Sigmoid colon (tissue), 4 donors: ENCODE results near the gene CD164L2.

ENCODE experiments used
- EP300 ChIP-seq, 4 donors: sonication (generic); formaldehyde crosslinking; IDR thresholded peaks; one replicate each; pipeline ENCODE4 v1.6.1; 2017; ENCODE audit warnings: antibody characterized with exemption in 4 of 4
- POLR2AphosphoS5 ChIP-seq, 4 donors: sonication (generic); formaldehyde crosslinking; IDR thresholded peaks; one replicate each; pipeline ENCODE4 v1.6.1; 2017; ENCODE audit warnings: antibody characterized with exemption in 4 of 4
- TF ChIP-seq, protein P1 (sequence below), 4 experiments: fragments of 450-650 bp in 3 of 4; fragments of 200-600 bp in 1 of 4; IDR thresholded peaks; one replicate each; pipeline ENCODE4 v1.5.1; 2016 to 2019; ENCODE audit warnings: antibody characterized with exemption in 4 of 4, mild to moderate bottlenecking in 3 of 4, moderate library complexity in 2 of 4

- TF ChIP-seq, protein P1, sequence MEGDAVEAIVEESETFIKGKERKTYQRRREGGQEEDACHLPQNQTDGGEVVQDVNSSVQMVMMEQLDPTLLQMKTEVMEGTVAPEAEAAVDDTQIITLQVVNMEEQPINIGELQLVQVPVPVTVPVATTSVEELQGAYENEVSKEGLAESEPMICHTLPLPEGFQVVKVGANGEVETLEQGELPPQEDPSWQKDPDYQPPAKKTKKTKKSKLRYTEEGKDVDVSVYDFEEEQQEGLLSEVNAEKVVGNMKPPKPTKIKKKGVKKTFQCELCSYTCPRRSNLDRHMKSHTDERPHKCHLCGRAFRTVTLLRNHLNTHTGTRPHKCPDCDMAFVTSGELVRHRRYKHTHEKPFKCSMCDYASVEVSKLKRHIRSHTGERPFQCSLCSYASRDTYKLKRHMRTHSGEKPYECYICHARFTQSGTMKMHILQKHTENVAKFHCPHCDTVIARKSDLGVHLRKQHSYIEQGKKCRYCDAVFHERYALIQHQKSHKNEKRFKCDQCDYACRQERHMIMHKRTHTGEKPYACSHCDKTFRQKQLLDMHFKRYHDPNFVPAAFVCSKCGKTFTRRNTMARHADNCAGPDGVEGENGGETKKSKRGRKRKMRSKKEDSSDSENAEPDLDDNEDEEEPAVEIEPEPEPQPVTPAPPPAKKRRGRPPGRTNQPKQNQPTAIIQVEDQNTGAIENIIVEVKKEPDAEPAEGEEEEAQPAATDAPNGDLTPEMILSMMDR (IDR thresholded peaks at IDR 0.05) = no peak
- TF ChIP-seq POLR2AphosphoS5 (IDR thresholded peaks at IDR 0.05) (no peak), EP300 (IDR thresholded peaks at IDR 0.05) (no peak)
These were observed 30.0 kb downstream of the CD164L2 start for GRCh38 chr1:27353166-27353565.
